RWPE2 (cell line): ENCODE results near the gene SLC28A1.
A peak's percentile ranks its signal among the peaks of the same experiment; 100 is the strongest.
"Not testable (repeated sequence)": the region's sequence is repeated elsewhere in the genome, so short reads cannot be mapped to it uniquely, and the experiment has no call there.

ENCODE experiments used
- ATAC-seq: fragments of 200-7000 bp; cut with Tn5 transposase; 3 replicates; pipeline ENCODE4 v1.9.1; 2021; ENCODE audit warnings: low read depth
- DNase-seq: peaks from one replicate; pipeline ENCODE4 v3.0.0-alpha.2; 2020; ENCODE audit warnings: low spot score
- H3K27ac ChIP-seq: fragments of 450-650 bp; 2 replicates; pipeline ENCODE4 v1.5.1; 2017; ENCODE audit warnings: mild to moderate bottlenecking; ENCODE audit not compliant: poor library complexity, severe bottlenecking
- H3K27me3 ChIP-seq: fragments of 250-450 bp; sonication (Bioruptor Pico); 2 replicates; pipeline ENCODE4 v1.5.1; 2021; ENCODE audit warnings: mild to moderate bottlenecking, moderate library complexity; ENCODE audit not compliant: insufficient read depth, poor library complexity, severe bottlenecking
- H3K36me3 ChIP-seq: fragments of 250-450 bp; sonication (Bioruptor Pico); 2 replicates; pipeline ENCODE4 v1.5.1; 2020; ENCODE audit warnings: low read depth, mild to moderate bottlenecking, moderate library complexity
- H3K4me1 ChIP-seq: fragments of 250-450 bp; sonication (Bioruptor Pico); 2 replicates; pipeline ENCODE4 v1.5.1; 2021; ENCODE audit warnings: mild to moderate bottlenecking, moderate library complexity; ENCODE audit not compliant: insufficient read depth, poor library complexity, severe bottlenecking
- H3K4me3 ChIP-seq: fragments of 250-450 bp; sonication (Bioruptor Pico); 2 replicates; pipeline ENCODE4 v1.5.1; 2021; ENCODE audit warnings: mild to moderate bottlenecking, moderate library complexity; ENCODE audit not compliant: severe bottlenecking
- H3K9me3 ChIP-seq: fragments of 250-450 bp; sonication (Bioruptor Pico); 2 replicates; pipeline ENCODE4 v1.5.1; 2021; ENCODE audit warnings: mild to moderate bottlenecking, moderate library complexity; ENCODE audit not compliant: severe bottlenecking
- CTCF ChIP-seq: fragments of 450-650 bp; IDR thresholded peaks from one replicate; pipeline ENCODE4 v1.5.1; 2017; ENCODE audit warnings: mild to moderate bottlenecking, moderate library complexity; ENCODE audit not compliant: poor library complexity, severe bottlenecking

Gene SLC28A1

GRCh38 chr15:84983294-84983693, 98.8 kb downstream of the SLC28A1 start:
- ATAC-seq (no peak), DNase-seq (no peak)
- TF ChIP-seq CTCF = no peak
- no peaks in the 10 kb centered on the region for H3K9me3 ChIP-seq
- peaks cover 15% of the 10 kb centered on the region for H3K4me1 ChIP-seq
- no peak overlapping the region for H3K27ac ChIP-seq
- H3K27me3 ChIP-seq = no peaks in the 10 kb centered on the region
- no peaks in the 10 kb centered on the region for H3K36me3 ChIP-seq
- H3K4me3 ChIP-seq = peak overlapping the region; percentile 90

- TF ChIP-seq CTCF = no peak
- no peaks in the 10 kb centered on the region for H3K27me3 ChIP-seq
- H3K4me1 ChIP-seq = peaks cover 16% of the 10 kb centered on the region
- no peaks in the 10 kb centered on the region for H3K36me3 ChIP-seq
- no peak overlapping the region for H3K4me3 ChIP-seq
- DNase-seq (no peak), ATAC-seq (no peak)
- no peaks in the 10 kb centered on the region for H3K9me3 ChIP-seq
- no peak overlapping the region for H3K27ac ChIP-seq
Measured at GRCh38 chr15:84983711-84984110, 99.2 kb downstream of the SLC28A1 start.

GRCh38 chr15:84985158-84985557, 100.7 kb downstream of the SLC28A1 start:
- TF ChIP-seq CTCF = no peak
- Histone ChIP-seq H3K9me3 (no peaks in the 10 kb centered on the region), H3K36me3 (no peaks in the 10 kb centered on the region), H3K27me3 (no peaks in the 10 kb centered on the region), H3K4me1 (peaks cover 18% of the 10 kb centered on the region), H3K27ac (no peak overlapping the region), H3K4me3 (no peak overlapping the region)
- ATAC-seq (no peak), DNase-seq (no peak)

GRCh38 chr15:84987351-84987750, 102.9 kb downstream of the SLC28A1 start:
- H3K36me3 ChIP-seq, DNase-seq, H3K9me3 ChIP-seq, ATAC-seq, H3K4me3 ChIP-seq, H3K27ac ChIP-seq, H3K27me3 ChIP-seq: not testable (repeated sequence)
- peaks cover 25% of the 10 kb centered on the region for H3K4me1 ChIP-seq

- ATAC-seq (no peak), DNase-seq (no peak)
- Histone ChIP-seq H3K4me3 (no peak overlapping the region), H3K4me1 (peaks cover 27% of the 10 kb centered on the region), H3K27ac (no peak overlapping the region), H3K27me3 (no peaks in the 10 kb centered on the region), H3K9me3 (no peaks in the 10 kb centered on the region), H3K36me3 (no peaks in the 10 kb centered on the region)
- no peak for TF ChIP-seq CTCF
Measured at GRCh38 chr15:84987949-84988624, 103.6 kb downstream of the SLC28A1 start.
